H1 (cell line): ENCODE measurements around the gene GALNT1. TPM values are rescaled to one million over a fixed set of nuclear protein-coding genes. Genes with fewer than 3 reads are reported as not detected.

ENCODE experiments used
- RBBP5 ChIP-seq: IDR thresholded peaks from 2 replicates; pipeline ENCODE4 v1.7.1; 2012; ENCODE audit warnings: low read depth, mild to moderate bottlenecking, inconsistent platforms, low read length, moderate library complexity, borderline replicate concordance
- SIRT6 ChIP-seq: IDR thresholded peaks from one replicate; pipeline ENCODE4 v1.7.1; 2012; ENCODE audit warnings: low read length, inconsistent platforms
- polyA plus RNA-seq, 7 experiments: library from polyadenylated mRNA; depleted of rRNA in 3 of 7; stranded (reverse) in 5 of 7; unstranded in 2 of 7; fragments of >200 nt in 5 of 7; fragments of 200-250 nt in 2 of 7; gene quantifications; 1 replicate in 5 of 7; 2 replicates in 1 of 7; 4 replicates in 1 of 7; pipeline versions ENCODE4 v1.2.1 to v1.2.3, GENCODE V29; 2011 to 2013; ENCODE audit warnings: missing spikeins in 2 of 7, mixed read lengths in 2 of 7
- total RNA-seq: library from RNA; stranded (reverse); fragmentation: NEBNext Ultra II Directional; extraction: Animal tissue kit (Norgen Biotek cat#: 25700); gene quantifications from 2 replicates; pipeline ENCODE4 v1.2.1, GENCODE V29; 2021

Gene GALNT1
- total and polyA plus RNA-seq, 2 of the 8 experiments (the other 6 are each of a cell fraction or from before 2014, with no cell fraction given) = 22.4 to 101 TPM

DNA sequence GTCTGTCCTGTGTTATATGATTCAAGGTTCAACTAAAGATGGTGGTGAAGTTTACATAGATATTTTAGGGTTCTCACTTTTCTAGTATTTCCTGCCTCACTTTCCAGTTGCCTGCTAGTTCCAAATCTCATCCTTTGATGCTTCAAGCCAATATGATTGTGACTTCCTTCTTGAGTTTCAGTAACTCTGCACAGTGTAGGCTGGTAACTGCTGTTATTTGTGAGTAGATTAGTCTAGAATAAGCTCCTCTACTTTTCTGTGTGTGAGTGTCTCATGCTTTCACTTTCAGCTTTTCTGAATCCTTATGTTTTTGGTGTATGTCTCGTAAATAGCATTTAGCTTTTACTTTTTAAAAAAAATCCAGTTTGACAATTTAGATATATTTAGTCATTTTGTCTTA lies 42.6 kb downstream of the GALNT1 start (continued):
- no peak for TF ChIP-seq SIRT6
- no peak for TF ChIP-seq RBBP5
- TF ChIP-seq, all 59 proteins: peak for 0
